ENCODE measurements around the gene SLC27A4.

SLC27A4 gene

GRCh38 chr9:128396970-128397613 lies 56.8 kb downstream of the SLC27A4 start:
- Mint-ChIP-seq H3K27me3 (peaks cover 3 to 15% of the 10 kb centered on the region in 2 donors), H3K4me3 (no peak overlapping the region), H3K36me3 (peaks cover 14% of the 10 kb centered on the region in 2 donors), H3K9me3 (no peaks in the 10 kb centered on the region), H3K27ac (no peak overlapping the region), H3K4me1 (peaks cover 6 to 14% of the 10 kb centered on the region in 2 donors)
- ATAC-seq (replicated peaks) (peak in 1 of 2 donors; percentile 38), DNase-seq (no peak)

- DNase-seq (no peak), ATAC-seq (replicated peaks) (no peak)
- Mint-ChIP-seq H3K36me3 (peaks cover 9 to 12% of the 10 kb centered on the region in 2 donors), H3K4me3 (no peak overlapping the region), H3K9me3 (no peaks in the 10 kb centered on the region), H3K27me3 (peaks cover 3 to 15% of the 10 kb centered on the region in 2 donors), H3K27ac (no peak overlapping the region), H3K4me1 (peaks cover 6 to 14% of the 10 kb centered on the region in 2 donors)
Observed at GRCh38 chr9:128397831-128398230, 57.5 kb downstream of the SLC27A4 start.

GRCh38 chr9:128399861-128400260 lies 59.5 kb downstream of the SLC27A4 start:
- Mint-ChIP-seq H3K36me3 (peaks cover 0 to 2% of the 10 kb centered on the region in 2 donors), H3K4me3 (no peak overlapping the region), H3K27ac (no peak overlapping the region), H3K4me1 (peaks cover 6 to 14% of the 10 kb centered on the region in 2 donors), H3K27me3 (peaks cover 3 to 15% of the 10 kb centered on the region in 2 donors), H3K9me3 (no peaks in the 10 kb centered on the region)
- no peak for ATAC-seq (replicated peaks)
- DNase-seq, result no peak

GRCh38 chr9:128404560-128404959 lies 64.2 kb downstream of the SLC27A4 start:
- Mint-ChIP-seq H3K4me3 (no peak overlapping the region), H3K9me3 (no peaks in the 10 kb centered on the region), H3K27ac (no peak overlapping the region), H3K4me1 (no peaks in the 10 kb centered on the region), H3K27me3 (peaks cover 20 to 33% of the 10 kb centered on the region in 2 donors), H3K36me3 (peaks cover 0 to 2% of the 10 kb centered on the region in 2 donors)
- DNase-seq (no peak), ATAC-seq (replicated peaks) (no peak)

GRCh38 chr9:128405077-128405779 lies 64.9 kb downstream of the SLC27A4 start:
- peaks cover 24 to 40% of the 10 kb centered on the region in 2 donors for H3K27me3 Mint-ChIP-seq
- no peak overlapping the region for H3K27ac Mint-ChIP-seq
- H3K4me1 Mint-ChIP-seq, result no peaks in the 10 kb centered on the region
- H3K4me3 Mint-ChIP-seq, result no peak overlapping the region
- H3K9me3 Mint-ChIP-seq, result no peaks in the 10 kb centered on the region
- H3K36me3 Mint-ChIP-seq, result peaks cover 0 to 2% of the 10 kb centered on the region in 2 donors
- DNase-seq (no peak), ATAC-seq (replicated peaks) (no peak)

GRCh38 chr9:128405780-128406171 lies 65.4 kb downstream of the SLC27A4 start:
- no peak for DNase-seq
- no peaks in the 10 kb centered on the region for H3K4me1 Mint-ChIP-seq
- H3K27me3 Mint-ChIP-seq, result peaks cover 26 to 45% of the 10 kb centered on the region in 2 donors
- no peak overlapping the region for H3K4me3 Mint-ChIP-seq
- H3K27ac Mint-ChIP-seq, result no peak overlapping the region
- H3K36me3 Mint-ChIP-seq, result peaks cover 0 to 2% of the 10 kb centered on the region in 2 donors
- no peaks in the 10 kb centered on the region for H3K9me3 Mint-ChIP-seq
- ATAC-seq (replicated peaks), result no peak

GRCh38 chr9:128406848-128407391 lies 66.6 kb downstream of the SLC27A4 start:
- Mint-ChIP-seq H3K4me3 (no peak overlapping the region), H3K36me3 (no peaks in the 10 kb centered on the region), H3K27ac (no peak overlapping the region), H3K9me3 (no peaks in the 10 kb centered on the region), H3K4me1 (no peaks in the 10 kb centered on the region), H3K27me3 (peaks cover 34 to 56% of the 10 kb centered on the region in 2 donors)
- no peak for DNase-seq
- no peak for ATAC-seq (replicated peaks)

- H3K27ac Mint-ChIP-seq, result peak overlapping the region; percentile 52
- H3K4me1 Mint-ChIP-seq, result no peaks in the 10 kb centered on the region
- ATAC-seq (replicated peaks), result no peak
- peaks cover 38 to 69% of the 10 kb centered on the region in 2 donors for H3K27me3 Mint-ChIP-seq
- H3K36me3 Mint-ChIP-seq, result no peaks in the 10 kb centered on the region
- H3K9me3 Mint-ChIP-seq, result no peaks in the 10 kb centered on the region
- H3K4me3 Mint-ChIP-seq, result no peak overlapping the region
- DNase-seq, result no peak
Observed at GRCh38 chr9:128408963-128409431, 68.7 kb downstream of the SLC27A4 start.

GRCh38 chr9:128409450-128409849 lies 69.1 kb downstream of the SLC27A4 start:
- Mint-ChIP-seq H3K4me3 (no peak overlapping the region), H3K27me3 (peaks cover 41 to 72% of the 10 kb centered on the region in 2 donors), H3K4me1 (no peaks in the 10 kb centered on the region), H3K36me3 (no peaks in the 10 kb centered on the region), H3K27ac (no peak overlapping the region), H3K9me3 (no peaks in the 10 kb centered on the region)
- DNase-seq (no peak), ATAC-seq (replicated peaks) (no peak)

- H3K36me3 Mint-ChIP-seq, result no peaks in the 10 kb centered on the region
- DNase-seq (no peak), ATAC-seq (replicated peaks) (no peak)
- no peaks in the 10 kb centered on the region for H3K4me1 Mint-ChIP-seq
- no peak overlapping the region for H3K27ac Mint-ChIP-seq
- H3K9me3 Mint-ChIP-seq, result no peaks in the 10 kb centered on the region
- H3K4me3 Mint-ChIP-seq, result no peak overlapping the region
- peaks cover 45 to 76% of the 10 kb centered on the region in 2 donors for H3K27me3 Mint-ChIP-seq
Observed at GRCh38 chr9:128409978-128410377, 69.7 kb downstream of the SLC27A4 start.

All from stimulated activated naive B cell treated with anti-CD40 and anti-IgM and Interleukin-4, amounts not matched to agents 10 μg/mL and 1 μg/mL and 100 μg/mL, for 72 hours (primary cell).